ENCODE results near the gene RINL. TPM values are rescaled to one million over a fixed set of nuclear protein-coding genes. Genes with fewer than 3 reads are reported as not detected.

RINL gene
- total RNA-seq, 1 donor: 1.3 TPM

DNA sequence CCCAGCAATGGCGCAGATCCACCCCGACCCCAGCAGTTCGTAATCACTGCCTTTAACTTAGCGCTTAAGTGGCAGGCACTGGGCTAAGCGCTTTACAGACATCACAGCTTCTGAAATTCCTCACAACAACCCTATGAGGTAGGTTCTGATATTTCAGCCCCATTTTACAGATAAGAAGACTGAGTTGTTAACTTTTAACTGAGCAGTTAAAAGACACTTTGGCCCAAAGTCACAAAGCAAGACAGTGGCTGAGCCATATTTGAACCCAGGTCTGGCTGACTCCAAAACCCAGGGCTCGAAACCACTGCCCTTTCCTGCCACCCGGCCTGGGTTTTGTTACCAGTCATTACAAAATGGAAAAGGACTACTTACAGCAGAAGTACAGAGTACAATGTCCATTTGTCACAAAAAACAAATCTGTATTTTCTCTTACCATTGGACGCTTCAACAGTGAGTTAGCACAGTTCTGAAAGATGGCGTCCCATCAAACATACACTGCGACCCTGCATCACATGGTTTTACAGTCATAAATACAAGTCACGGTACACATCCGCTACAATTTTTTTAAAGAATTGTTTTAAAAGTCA lies 36.8 kb downstream of the RINL start:
- TF ChIP-seq, protein P1, sequence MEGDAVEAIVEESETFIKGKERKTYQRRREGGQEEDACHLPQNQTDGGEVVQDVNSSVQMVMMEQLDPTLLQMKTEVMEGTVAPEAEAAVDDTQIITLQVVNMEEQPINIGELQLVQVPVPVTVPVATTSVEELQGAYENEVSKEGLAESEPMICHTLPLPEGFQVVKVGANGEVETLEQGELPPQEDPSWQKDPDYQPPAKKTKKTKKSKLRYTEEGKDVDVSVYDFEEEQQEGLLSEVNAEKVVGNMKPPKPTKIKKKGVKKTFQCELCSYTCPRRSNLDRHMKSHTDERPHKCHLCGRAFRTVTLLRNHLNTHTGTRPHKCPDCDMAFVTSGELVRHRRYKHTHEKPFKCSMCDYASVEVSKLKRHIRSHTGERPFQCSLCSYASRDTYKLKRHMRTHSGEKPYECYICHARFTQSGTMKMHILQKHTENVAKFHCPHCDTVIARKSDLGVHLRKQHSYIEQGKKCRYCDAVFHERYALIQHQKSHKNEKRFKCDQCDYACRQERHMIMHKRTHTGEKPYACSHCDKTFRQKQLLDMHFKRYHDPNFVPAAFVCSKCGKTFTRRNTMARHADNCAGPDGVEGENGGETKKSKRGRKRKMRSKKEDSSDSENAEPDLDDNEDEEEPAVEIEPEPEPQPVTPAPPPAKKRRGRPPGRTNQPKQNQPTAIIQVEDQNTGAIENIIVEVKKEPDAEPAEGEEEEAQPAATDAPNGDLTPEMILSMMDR (IDR thresholded peaks at IDR 0.05; ENCODE audit: insufficient read depth, low read depth, low read length): no peak
- DNase-seq (ENCODE audit: low read depth): no peak
- no peak overlapping the region for H3K4me3 ChIP-seq (ENCODE audit: low read depth, low read length)

DNA sequence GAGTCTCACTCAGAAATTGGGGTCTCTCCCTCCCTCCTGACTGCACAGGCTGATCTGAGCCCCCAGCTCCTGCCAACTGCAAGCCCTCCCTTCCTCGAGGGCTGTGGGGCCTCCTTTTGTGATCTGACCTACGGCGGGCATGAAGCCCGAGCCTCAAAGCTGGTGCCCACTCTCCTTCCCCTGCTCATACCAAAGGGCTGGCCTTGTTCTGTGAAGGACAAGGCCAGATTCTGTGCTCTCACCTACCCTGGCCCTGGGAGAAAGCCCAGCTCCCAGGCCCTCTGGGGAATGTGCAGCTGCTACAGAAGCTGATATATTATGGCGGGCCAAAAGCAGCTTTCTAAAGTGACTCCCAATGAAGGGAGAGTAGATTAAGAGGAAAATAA lies 37.5 kb downstream of the RINL start:
- TF ChIP-seq, protein P1 (IDR thresholded peaks at IDR 0.05; ENCODE audit: insufficient read depth, low read depth, low read length): no peak

DNA sequence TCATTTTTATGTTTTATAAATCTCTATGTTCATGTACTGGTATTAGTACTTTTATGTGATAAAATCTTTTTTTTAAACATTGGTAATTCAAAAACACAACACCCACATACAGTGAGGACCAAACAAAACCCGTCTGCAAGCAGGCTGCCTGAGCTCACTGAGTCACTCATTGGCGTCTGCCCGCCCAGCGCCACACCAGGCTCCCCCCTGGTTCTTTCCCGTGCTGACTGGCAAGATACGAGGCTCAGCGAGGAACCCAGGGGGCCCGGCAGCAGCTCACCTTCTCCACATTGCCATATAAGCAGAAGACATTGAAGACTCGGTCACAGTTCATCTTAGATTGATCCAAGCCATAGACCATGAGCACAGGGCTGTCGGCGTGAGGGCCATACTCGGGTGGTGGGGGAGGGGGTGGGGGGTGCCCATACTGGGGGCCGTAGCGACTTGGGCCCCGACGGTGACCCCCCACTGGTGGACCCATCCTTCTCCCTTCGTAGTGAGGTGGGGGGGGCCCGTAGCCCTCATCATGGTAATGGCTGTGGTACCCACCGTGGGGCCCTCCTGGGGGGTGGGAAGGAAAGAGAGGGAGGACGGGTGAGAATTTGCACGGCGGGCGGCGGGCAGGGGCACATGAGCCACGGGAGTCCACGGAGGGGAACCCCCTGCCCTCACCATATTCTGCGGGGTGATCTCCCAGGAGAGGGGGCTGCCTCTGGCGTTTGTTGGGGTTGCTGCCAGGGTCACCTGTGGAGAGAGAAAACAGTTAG lies 38.1 kb downstream of the RINL start:
- TF ChIP-seq, protein P1 (IDR thresholded peaks at IDR 0.05; ENCODE audit: insufficient read depth, low read depth, low read length): no peak
- DNase-seq (ENCODE audit: low read depth): no peak
- H3K4me3 ChIP-seq (ENCODE audit: low read depth, low read length): no peak overlapping the region

More for the DNA sequence above, 37.5 kb downstream of the RINL start:
- H3K4me3 ChIP-seq (ENCODE audit: low read depth, low read length): no peak overlapping the region
- no peak for DNase-seq (ENCODE audit: low read depth)

DNA sequence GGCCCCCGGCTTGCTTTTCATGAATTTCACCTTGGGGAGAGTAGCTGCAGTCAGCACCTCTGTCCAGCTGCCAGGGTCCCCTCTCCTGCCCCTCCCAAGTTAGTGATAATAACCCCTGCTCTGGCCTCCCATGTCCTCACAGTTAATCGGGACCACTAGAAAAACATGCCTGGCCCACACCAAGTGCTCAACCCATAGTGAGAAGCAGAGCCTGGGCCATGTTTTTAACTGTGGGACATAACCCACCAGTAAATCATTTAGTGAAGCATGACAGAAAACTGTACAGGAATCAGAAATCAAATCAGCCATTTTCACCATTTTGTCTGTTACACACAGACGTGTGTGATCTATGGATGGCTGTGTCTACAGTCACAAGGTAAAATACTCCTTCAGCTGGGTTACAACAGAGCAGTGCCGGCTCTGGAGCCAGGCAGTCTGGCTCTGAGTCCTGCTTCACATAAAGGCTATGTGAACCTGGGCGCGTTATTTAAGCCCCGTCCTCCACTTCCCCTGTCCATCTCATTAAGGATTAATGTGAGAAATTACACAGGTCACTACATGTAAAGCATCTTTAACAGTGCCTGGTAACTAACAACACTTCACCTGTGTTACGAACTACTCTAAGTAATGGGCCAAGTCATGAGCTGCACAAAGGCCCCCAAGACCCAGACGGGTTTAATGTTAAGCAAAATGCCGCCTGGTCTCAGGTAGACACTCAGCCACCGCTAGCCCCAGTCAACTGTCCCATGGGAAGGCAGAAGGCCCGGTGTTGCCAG lies 38.9 kb downstream of the RINL start:
- H3K4me3 ChIP-seq (ENCODE audit: low read depth, low read length): no peak overlapping the region
- TF ChIP-seq, protein P1 (IDR thresholded peaks at IDR 0.05; ENCODE audit: insufficient read depth, low read depth, low read length): no peak
- no peak for DNase-seq (ENCODE audit: low read depth)

DNA sequence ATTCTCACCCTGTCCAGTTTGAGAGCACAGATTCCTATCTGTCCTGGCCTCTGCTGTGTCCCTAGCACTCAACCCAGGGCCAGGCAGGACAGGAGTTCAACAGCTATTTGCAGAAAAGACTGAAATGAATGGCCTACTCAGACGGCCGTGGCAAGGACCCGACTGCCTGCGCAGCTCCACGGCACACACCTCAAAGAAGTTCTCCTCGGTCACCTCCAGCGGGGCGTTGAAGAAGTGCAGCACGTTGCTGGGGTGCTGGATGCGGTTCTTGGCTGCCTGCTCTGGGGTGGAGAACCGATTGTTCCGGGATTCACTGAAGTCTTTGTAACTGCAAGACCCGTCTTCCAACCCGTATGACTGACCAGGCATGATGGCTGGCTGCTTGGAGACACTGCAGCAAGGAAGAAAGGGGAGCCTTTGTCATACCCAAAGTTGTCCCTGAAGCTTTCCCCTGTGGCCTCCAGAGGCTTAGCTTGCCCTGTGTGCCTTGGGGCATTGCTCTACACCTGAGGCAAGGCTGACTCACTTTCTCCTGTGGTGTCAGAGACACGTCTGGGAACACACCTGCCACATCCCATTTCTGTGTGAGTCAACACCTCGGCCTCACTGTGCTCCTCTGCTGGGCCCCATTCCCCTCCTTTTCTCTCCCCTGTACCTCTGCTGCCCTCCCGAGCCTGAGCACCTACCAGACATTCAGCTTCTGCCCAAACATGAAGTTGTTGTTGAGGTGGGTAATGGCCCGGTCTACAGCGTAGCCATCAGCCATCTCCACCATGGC lies 39.7 kb downstream of the RINL start:
- TF ChIP-seq, protein P1 (IDR thresholded peaks at IDR 0.05; ENCODE audit: insufficient read depth, low read depth, low read length): no peak
- no peak for DNase-seq (ENCODE audit: low read depth)
- H3K4me3 ChIP-seq (ENCODE audit: low read depth, low read length): no peak overlapping the region

DNA sequence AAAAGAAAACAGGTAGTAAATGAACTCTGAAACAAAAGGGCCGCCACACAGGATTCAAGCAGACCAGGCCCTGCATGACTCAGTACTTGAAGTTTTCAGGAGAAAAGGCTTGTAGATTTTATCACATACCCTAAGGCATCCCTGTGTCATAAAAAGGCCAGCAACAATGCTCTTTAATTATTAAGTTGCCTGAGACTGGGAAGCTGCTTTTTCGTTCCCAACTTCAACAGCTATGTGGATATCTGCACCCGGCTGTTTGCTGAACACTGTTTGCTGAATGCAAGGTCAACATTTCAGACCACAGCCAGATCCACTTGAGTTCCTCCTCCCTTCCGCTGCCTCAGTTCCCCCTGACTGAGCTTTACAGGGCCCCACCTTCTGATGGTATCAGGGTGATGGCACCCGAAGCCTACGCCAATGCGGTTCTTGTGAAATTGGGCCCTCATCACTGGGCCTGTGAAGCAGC lies 40.4 kb downstream of the RINL start:
- H3K4me3 ChIP-seq (ENCODE audit: low read depth, low read length): no peak overlapping the region
- DNase-seq (ENCODE audit: low read depth): peak; percentile 77
- TF ChIP-seq, protein P1 (IDR thresholded peaks at IDR 0.05; ENCODE audit: insufficient read depth, low read depth, low read length): no peak

All from fibroblast of villous mesenchyme (primary cell).